ENCODE results near the gene ARAP1. TPM values are rescaled to one million over a fixed set of nuclear protein-coding genes. Genes with fewer than 3 reads are reported as not detected.

Gene ARAP1
- total RNA-seq, 1 experiment from 2014 or later, result 73.6 TPM

GRCh38 chr11:72747289-72747855, 4.8 kb downstream of the ARAP1 start:
- Histone ChIP-seq H3K9me3 (ENCODE audit: control insufficient read depth, insufficient read depth, low read depth, low read length) (no peaks in the 10 kb centered on the region), H3K36me3 (ENCODE audit: control insufficient read depth, insufficient read depth, low read length) (peaks cover 6% of the 10 kb centered on the region; the same call in 1 of the 2 replicates), H3K27me3 (ENCODE audit: control insufficient read depth, insufficient read depth, low read length) (no peaks in the 10 kb centered on the region), H3K4me1 (ENCODE audit: control insufficient read depth, insufficient read depth, low read length) (peaks cover 12% of the 10 kb centered on the region), H3K27ac (ENCODE audit: low read length) (no peak overlapping the region), H3K4me3 (ENCODE audit: low read depth in 2 of 2, low read length in 2 of 2) (no peak overlapping the region)
- CTCF ChIA-PET, result interaction anchor here (1.2 kb wide), 1 partner anchor 22 kb away, joined by 4 read pairs; no protein-coding TSS in a partner anchor
- in situ Hi-C loops (cut with HindIII; ENCODE audit: low pct_unique_long_range_greater_than_20kb, low sequenced_read_pairs), result no loop called here
- intact Hi-C loops (cut with micrococcal nuclease; ENCODE audit: unreplicated experiment), result no loop called here
- ATAC-seq, result no peak
- DNase-seq (ENCODE audit: low read depth, low spot score), result no peak
- TF ChIP-seq POLR2AphosphoS5 (IDR thresholded peaks at IDR 0.05; ENCODE audit: low read depth, low read length), result no peak
- no peak for TF ChIP-seq SIN3A (IDR thresholded peaks at IDR 0.05; ENCODE audit: borderline replicate concordance, insufficient read depth, low read depth, low read length)
- no peak for TF ChIP-seq REST (IDR thresholded peaks at IDR 0.05; ENCODE audit: insufficient read depth in 1 of 2, low read depth in 2 of 2, low read length in 1 of 2)
- TF ChIP-seq CTCF (IDR thresholded peaks at IDR 0.05), result no peak
- TF ChIP-seq TCF7L2 (IDR thresholded peaks at IDR 0.05; ENCODE audit: low read depth, low read length), result no peak
- POLR2A ChIA-PET, result no interaction called here
- BruUV-seq (replicated peaks), result no TSS peak

- TF ChIP-seq SIN3A (IDR thresholded peaks at IDR 0.05; ENCODE audit: borderline replicate concordance, insufficient read depth, low read depth, low read length) (no peak), TCF7L2 (IDR thresholded peaks at IDR 0.05; ENCODE audit: low read depth, low read length) (no peak), POLR2AphosphoS5 (IDR thresholded peaks at IDR 0.05; ENCODE audit: low read depth, low read length) (no peak), REST (IDR thresholded peaks at IDR 0.05; ENCODE audit: insufficient read depth in 1 of 2, low read depth in 2 of 2, low read length in 1 of 2) (no peak), CTCF (IDR thresholded peaks at IDR 0.05) (no peak)
- DNase-seq (ENCODE audit: low read depth, low spot score), result no peak
- POLR2A ChIA-PET, result no interaction called here
These were observed 5.4 kb downstream of the ARAP1 start for GRCh38 chr11:72746821-72747220.

More at GRCh38 chr11:72746821-72747220, 5.4 kb downstream of the ARAP1 start:
- BruUV-seq (replicated peaks), result no TSS peak
- H3K27me3 ChIP-seq (ENCODE audit: control insufficient read depth, insufficient read depth, low read length), result no peaks in the 10 kb centered on the region
- no peak overlapping the region for H3K27ac ChIP-seq (ENCODE audit: low read length)
- no peak overlapping the region for H3K4me3 ChIP-seq (ENCODE audit: low read depth in 2 of 2, low read length in 2 of 2)
- H3K36me3 ChIP-seq (ENCODE audit: control insufficient read depth, insufficient read depth, low read length), result peaks cover 3% of the 10 kb centered on the region; the same call in 1 of the 2 replicates
- H3K9me3 ChIP-seq (ENCODE audit: control insufficient read depth, insufficient read depth, low read depth, low read length), result no peaks in the 10 kb centered on the region
- in situ Hi-C loops (cut with HindIII; ENCODE audit: low pct_unique_long_range_greater_than_20kb, low sequenced_read_pairs) (no loop called here), intact Hi-C loops (cut with micrococcal nuclease; ENCODE audit: unreplicated experiment) (no loop called here)
- ATAC-seq, result no peak
- peaks cover 17% of the 10 kb centered on the region for H3K4me1 ChIP-seq (ENCODE audit: control insufficient read depth, insufficient read depth, low read length)
- CTCF ChIA-PET, result interaction anchor here (1.2 kb wide), 1 partner anchor 21 kb away, joined by 4 read pairs; no protein-coding TSS in a partner anchor

Measured in Panc1 (cell line).